Measurements from ENCODE around the gene RFX4.
"Not testable (repeated sequence)": the region's sequence is repeated elsewhere in the genome, so short reads cannot be mapped to it uniquely, and the experiment has no call there.

The RFX4 gene

GRCh38 chr12:106601496-106601895, 18.7 kb downstream of the RFX4 start:
- no peak for TF ChIP-seq POLR2A (IDR thresholded peaks at IDR 0.05; ENCODE audit: low read length)
- TF ChIP-seq GATA1 (IDR thresholded peaks at IDR 0.05; ENCODE audit: low read depth, low read length), result no peak
- no peak for DNase-seq

- no peak for TF ChIP-seq POLR2A (IDR thresholded peaks at IDR 0.05; ENCODE audit: low read length)
- no peak for TF ChIP-seq GATA1 (IDR thresholded peaks at IDR 0.05; ENCODE audit: low read depth, low read length)
These were observed 19.3 kb downstream of the RFX4 start for GRCh38 chr12:106602076-106602475.

GRCh38 chr12:106605254-106605653, 22.4 kb downstream of the RFX4 start:
- TF ChIP-seq GATA1 (IDR thresholded peaks at IDR 0.05; ENCODE audit: low read depth, low read length) (no peak), POLR2A (IDR thresholded peaks at IDR 0.05; ENCODE audit: low read length) (no peak)

More at GRCh38 chr12:106602076-106602475, 19.3 kb downstream of the RFX4 start:
- no peak for DNase-seq

GRCh38 chr12:106620588-106620987, 37.8 kb downstream of the RFX4 start:
- DNase-seq, result not testable (repeated sequence)

More at GRCh38 chr12:106605254-106605653, 22.4 kb downstream of the RFX4 start:
- no peak for DNase-seq

GRCh38 chr12:106625976-106626375, 43.2 kb downstream of the RFX4 start:
- TF ChIP-seq POLR2A (IDR thresholded peaks at IDR 0.05; ENCODE audit: low read length) (no peak), GATA1 (IDR thresholded peaks at IDR 0.05; ENCODE audit: low read depth, low read length) (no peak)
- DNase-seq, result no peak

- TF ChIP-seq POLR2A (IDR thresholded peaks at IDR 0.05; ENCODE audit: low read length), result no peak
- no peak for TF ChIP-seq GATA1 (IDR thresholded peaks at IDR 0.05; ENCODE audit: low read depth, low read length)
- DNase-seq, result no peak
These were observed 47.2 kb downstream of the RFX4 start for GRCh38 chr12:106629797-106630659.

- no peak for DNase-seq
- TF ChIP-seq POLR2A (IDR thresholded peaks at IDR 0.05; ENCODE audit: low read length), result no peak
- TF ChIP-seq GATA1 (IDR thresholded peaks at IDR 0.05; ENCODE audit: low read depth, low read length), result no peak
These were observed 48.3 kb downstream of the RFX4 start for GRCh38 chr12:106631150-106631549.

- TF ChIP-seq GATA1 (IDR thresholded peaks at IDR 0.05; ENCODE audit: low read depth, low read length) (no peak), POLR2A (IDR thresholded peaks at IDR 0.05; ENCODE audit: low read length) (no peak)
- DNase-seq, result no peak
These were observed 49.0 kb downstream of the RFX4 start for GRCh38 chr12:106631797-106632196.

GRCh38 chr12:106632797-106633450, 50.1 kb downstream of the RFX4 start:
- TF ChIP-seq GATA1 (IDR thresholded peaks at IDR 0.05; ENCODE audit: low read depth, low read length) (no peak), POLR2A (IDR thresholded peaks at IDR 0.05; ENCODE audit: low read length) (no peak)
- DNase-seq, result no peak

- DNase-seq, result no peak
- TF ChIP-seq GATA1 (IDR thresholded peaks at IDR 0.05; ENCODE audit: low read depth, low read length), result no peak
- no peak for TF ChIP-seq POLR2A (IDR thresholded peaks at IDR 0.05; ENCODE audit: low read length)
These were observed 50.6 kb downstream of the RFX4 start for GRCh38 chr12:106633451-106633823.

GRCh38 chr12:106634206-106634605, 51.4 kb downstream of the RFX4 start:
- TF ChIP-seq GATA1 (IDR thresholded peaks at IDR 0.05; ENCODE audit: low read depth, low read length) (no peak), POLR2A (IDR thresholded peaks at IDR 0.05; ENCODE audit: low read length) (no peak)
- no peak for DNase-seq

- no peak for DNase-seq
- no peak for TF ChIP-seq GATA1 (IDR thresholded peaks at IDR 0.05; ENCODE audit: low read depth, low read length)
- no peak for TF ChIP-seq POLR2A (IDR thresholded peaks at IDR 0.05; ENCODE audit: low read length)
These were observed 60.2 kb downstream of the RFX4 start for GRCh38 chr12:106643000-106643399.

- DNase-seq, result no peak
- TF ChIP-seq POLR2A (IDR thresholded peaks at IDR 0.05; ENCODE audit: low read length) (no peak), GATA1 (IDR thresholded peaks at IDR 0.05; ENCODE audit: low read depth, low read length) (no peak)
These were observed 61.7 kb downstream of the RFX4 start for GRCh38 chr12:106644335-106645073.

GRCh38 chr12:106645074-106645421, 62.2 kb downstream of the RFX4 start:
- TF ChIP-seq GATA1 (IDR thresholded peaks at IDR 0.05; ENCODE audit: low read depth, low read length), result no peak
- no peak for TF ChIP-seq POLR2A (IDR thresholded peaks at IDR 0.05; ENCODE audit: low read length)
- DNase-seq, result no peak

Measured in erythroblast (primary cell).